ENCODE measurements around the gene CHD1.

GRCh38 chr5:98968056-98968564 is 39.3 kb upstream of the CHD1 start:
- TF ChIP-seq CTCF (conservative IDR thresholded peaks at IDR 0.05 in 1 of 2, IDR thresholded peaks at IDR 0.05 in 1 of 2; ENCODE audit: low read depth in 1 of 2, low read length in 2 of 2), result no peak
- no peak for TF ChIP-seq EZH2 (IDR thresholded peaks at IDR 0.05; ENCODE audit: low read length, missing control alignments)
